Peyer's patch (tissue), 4 donors: ENCODE data around the gene KANSL1. TPM values are rescaled to one million over a fixed set of nuclear protein-coding genes. Genes with fewer than 3 reads are reported as not detected.

Source experiments
- DNase-seq, 3 donors: peaks; one replicate each; pipeline ENCODE4 v3.0.0-alpha.2; 2017 to 2019
- H3K27ac ChIP-seq, 4 donors: fragments of 200-600 bp; sonication (generic); one replicate each; pipeline ENCODE4 v1.5.1; 2016 to 2019
- H3K27me3 ChIP-seq, 2 donors: fragments of 200-600 bp; sonication (generic); one replicate each; pipeline ENCODE4 v1.5.1; 2019
- H3K36me3 ChIP-seq, 3 donors: fragments of 200-600 bp; sonication (generic); one replicate each; pipeline ENCODE4 v1.5.1; 2016 to 2019
- H3K4me1 ChIP-seq, 4 donors: fragments of 200-600 bp; sonication (generic); one replicate each; pipeline ENCODE4 v1.5.1; 2016 to 2019
- H3K4me3 ChIP-seq, 4 donors: fragments of 200-600 bp; sonication (generic); 1 replicate in 3 of 4; 2 replicates in 1 of 4; pipeline ENCODE4 v1.5.1; 2016 to 2019; ENCODE audit warnings: mild to moderate bottlenecking in 1 of 4
- H3K9me3 ChIP-seq, 4 donors: fragments of 200-600 bp; sonication (generic); one replicate each; pipeline ENCODE4 v1.5.1; 2016 to 2019; ENCODE audit warnings: mild to moderate bottlenecking in 1 of 4
- POLR2A ChIP-seq, 2 donors: fragments of 450-650 bp; IDR thresholded peaks; one replicate each; pipeline ENCODE4 v1.5.1; 2017; ENCODE audit warnings: antibody characterized with exemption in 2 of 2, mild to moderate bottlenecking in 2 of 2, moderate library complexity in 2 of 2
- total RNA-seq, 4 donors: library from RNA; depleted of rRNA; stranded (reverse); fragments of >200 nt; gene quantifications; one replicate each; pipeline ENCODE4 v1.1.0, GENCODE V29; 2016
- TF ChIP-seq, protein P1 (sequence below), 6 experiments: fragments of 450-650 bp in 4 of 6; fragments of 200-600 bp in 2 of 6; sonication (generic) in 1 of 6; IDR thresholded peaks; one replicate each; pipeline ENCODE4 v1.5.1; 2017 to 2019; ENCODE audit warnings: antibody characterized with exemption in 6 of 6, mild to moderate bottlenecking in 3 of 6, moderate library complexity in 1 of 6

The KANSL1 gene
- total RNA-seq, 4 donors from 2014 or later = 97.6 to 328 (median 141) TPM

DNA sequence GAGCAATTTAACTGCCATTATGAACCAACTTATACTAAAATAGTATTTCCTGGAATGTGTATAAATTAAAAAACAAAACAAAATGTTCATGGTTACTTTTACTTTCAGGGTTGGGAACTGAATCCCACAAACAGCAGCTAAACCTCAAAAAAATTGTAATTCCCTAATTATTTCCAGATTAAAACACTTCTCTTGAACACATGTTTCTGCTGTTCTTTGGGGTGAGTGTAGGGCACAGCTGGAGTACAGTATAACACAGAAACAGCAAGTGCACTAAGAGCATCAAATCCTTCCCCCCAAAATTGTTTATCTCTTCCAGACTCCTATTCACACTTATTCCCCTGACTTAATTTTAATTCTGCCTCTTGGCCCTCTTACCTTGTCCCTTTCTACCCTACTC, 56.4 kb downstream of the KANSL1 start:
- no peak overlapping the region for H3K4me3 ChIP-seq

DNA sequence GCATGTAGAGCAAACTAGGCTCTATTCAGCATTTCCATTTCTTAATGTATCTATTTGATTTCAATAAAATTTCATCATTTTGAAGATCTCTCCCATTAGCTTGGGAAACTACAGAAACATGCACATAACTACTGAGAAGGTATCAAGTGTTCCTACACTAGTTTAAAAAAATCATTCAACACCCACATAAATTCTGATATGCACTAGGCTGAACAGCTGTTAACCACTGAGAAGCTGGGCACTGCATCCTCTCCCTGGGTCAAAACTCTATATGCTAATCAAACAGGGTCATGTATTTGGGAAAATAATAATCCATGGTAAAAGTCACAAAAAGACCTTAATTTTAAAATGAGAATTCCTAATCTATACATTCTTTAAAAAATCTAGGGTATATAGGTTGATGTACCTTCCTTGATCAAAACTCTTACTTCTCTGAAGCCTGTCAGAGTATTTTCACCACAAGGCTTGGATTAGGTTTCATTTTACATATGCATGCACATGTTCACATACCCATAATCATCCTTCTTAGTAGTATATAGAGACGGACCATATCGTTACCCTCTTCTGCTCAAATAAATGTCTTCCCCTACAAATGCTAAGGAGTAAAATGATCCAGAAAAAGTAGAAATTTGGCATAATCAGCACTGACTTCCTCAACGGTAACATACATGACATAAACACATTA, 57.2 kb downstream of the KANSL1 start:
- H3K9me3 ChIP-seq = no peaks in the 10 kb centered on the region
- H3K27ac ChIP-seq = no peak overlapping the region
- TF ChIP-seq POLR2A (IDR thresholded peaks at IDR 0.05) = no peak
- TF ChIP-seq, protein P1, sequence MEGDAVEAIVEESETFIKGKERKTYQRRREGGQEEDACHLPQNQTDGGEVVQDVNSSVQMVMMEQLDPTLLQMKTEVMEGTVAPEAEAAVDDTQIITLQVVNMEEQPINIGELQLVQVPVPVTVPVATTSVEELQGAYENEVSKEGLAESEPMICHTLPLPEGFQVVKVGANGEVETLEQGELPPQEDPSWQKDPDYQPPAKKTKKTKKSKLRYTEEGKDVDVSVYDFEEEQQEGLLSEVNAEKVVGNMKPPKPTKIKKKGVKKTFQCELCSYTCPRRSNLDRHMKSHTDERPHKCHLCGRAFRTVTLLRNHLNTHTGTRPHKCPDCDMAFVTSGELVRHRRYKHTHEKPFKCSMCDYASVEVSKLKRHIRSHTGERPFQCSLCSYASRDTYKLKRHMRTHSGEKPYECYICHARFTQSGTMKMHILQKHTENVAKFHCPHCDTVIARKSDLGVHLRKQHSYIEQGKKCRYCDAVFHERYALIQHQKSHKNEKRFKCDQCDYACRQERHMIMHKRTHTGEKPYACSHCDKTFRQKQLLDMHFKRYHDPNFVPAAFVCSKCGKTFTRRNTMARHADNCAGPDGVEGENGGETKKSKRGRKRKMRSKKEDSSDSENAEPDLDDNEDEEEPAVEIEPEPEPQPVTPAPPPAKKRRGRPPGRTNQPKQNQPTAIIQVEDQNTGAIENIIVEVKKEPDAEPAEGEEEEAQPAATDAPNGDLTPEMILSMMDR (IDR thresholded peaks at IDR 0.05) = no peak
- no peak overlapping the region for H3K4me3 ChIP-seq
- peaks cover 0 to 42% (median 10%) of the 10 kb centered on the region in 4 donors for H3K4me1 ChIP-seq
- DNase-seq = no peak
- H3K36me3 ChIP-seq = no peaks in the 10 kb centered on the region
- H3K27me3 ChIP-seq = no peaks in the 10 kb centered on the region

More for the DNA sequence above, 56.4 kb downstream of the KANSL1 start:
- Histone ChIP-seq H3K9me3 (no peaks in the 10 kb centered on the region), H3K27ac (no peak overlapping the region), H3K27me3 (no peaks in the 10 kb centered on the region), H3K4me1 (peaks cover 0 to 50% (median 10%) of the 10 kb centered on the region in 4 donors), H3K36me3 (no peaks in the 10 kb centered on the region)
- no peak for TF ChIP-seq POLR2A (IDR thresholded peaks at IDR 0.05)
- TF ChIP-seq, protein P1 (IDR thresholded peaks at IDR 0.05) = no peak
- DNase-seq = no peak

DNA sequence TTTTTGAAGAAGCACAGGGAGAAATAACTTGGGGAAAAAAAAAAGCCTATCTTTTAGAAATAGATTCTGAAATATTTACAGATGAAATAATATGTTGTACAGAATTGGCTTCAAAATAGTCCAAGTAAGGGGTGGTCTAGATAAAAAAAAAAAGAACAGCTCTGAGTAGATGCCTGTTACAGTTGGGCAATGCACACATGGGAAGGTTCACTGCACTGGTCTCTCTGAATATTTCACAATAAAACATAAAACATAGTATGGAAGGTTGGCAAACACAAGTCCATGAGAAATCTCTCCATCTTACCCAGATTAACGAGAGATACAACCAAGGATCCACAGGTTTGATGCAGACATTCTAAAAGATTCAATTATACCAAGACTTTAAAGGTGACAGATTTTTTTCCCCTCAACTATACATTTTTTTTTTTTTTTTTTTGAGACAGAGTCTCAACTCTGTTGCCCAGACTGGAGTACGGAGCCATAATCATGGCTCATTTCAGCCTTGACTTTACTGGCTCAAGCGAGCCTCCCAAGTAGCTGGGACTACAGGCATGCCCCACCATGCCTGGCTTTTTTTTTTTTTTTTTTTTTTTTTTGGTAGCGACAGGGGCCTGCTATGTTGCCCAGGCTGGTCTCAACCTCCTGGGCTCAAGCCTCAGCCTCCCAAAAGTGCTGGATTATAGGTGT, 58.0 kb downstream of the KANSL1 start:
- Histone ChIP-seq H3K36me3 (no peaks in the 10 kb centered on the region), H3K4me1 (peaks cover 0 to 38% (median 10%) of the 10 kb centered on the region in 4 donors), H3K27ac (no peak overlapping the region), H3K4me3 (no peak overlapping the region), H3K27me3 (no peaks in the 10 kb centered on the region), H3K9me3 (no peaks in the 10 kb centered on the region)
- no peak for DNase-seq
- TF ChIP-seq, protein P1 (IDR thresholded peaks at IDR 0.05) = no peak
- TF ChIP-seq POLR2A (IDR thresholded peaks at IDR 0.05) = no peak

GRCh38 chr17:46129302-46129701, 63.9 kb downstream of the KANSL1 start:
- no peaks in the 10 kb centered on the region for H3K27me3 ChIP-seq
- no peaks in the 10 kb centered on the region for H3K9me3 ChIP-seq
- no peak overlapping the region for H3K4me3 ChIP-seq
- H3K4me1 ChIP-seq = peaks cover 0 to 16% (median 0%) of the 10 kb centered on the region in 4 donors
- TF ChIP-seq POLR2A (IDR thresholded peaks at IDR 0.05) = no peak
- TF ChIP-seq, protein P1 (IDR thresholded peaks at IDR 0.05) = no peak
- no peaks in the 10 kb centered on the region for H3K36me3 ChIP-seq
- DNase-seq = no peak
- no peak overlapping the region for H3K27ac ChIP-seq

- Histone ChIP-seq H3K9me3 (no peaks in the 10 kb centered on the region), H3K36me3 (no peaks in the 10 kb centered on the region), H3K4me1 (peaks cover 0 to 21% (median 0%) of the 10 kb centered on the region in 4 donors), H3K27me3 (no peaks in the 10 kb centered on the region), H3K27ac (no peak overlapping the region), H3K4me3 (no peak overlapping the region)
- no peak for DNase-seq
- TF ChIP-seq POLR2A (IDR thresholded peaks at IDR 0.05) = no peak
- TF ChIP-seq, protein P1 (IDR thresholded peaks at IDR 0.05) = no peak
These were observed 64.8 kb downstream of the KANSL1 start for GRCh38 chr17:46128453-46128852.
